Pulmonary artery endothelial cell (primary cell): ENCODE data around the gene RPRML. TPM values are rescaled to one million over a fixed set of nuclear protein-coding genes. Genes with fewer than 3 reads are reported as not detected.
A peak's percentile ranks its signal among the peaks of the same experiment; 100 is the strongest.

Experiments
- DNase-seq: peaks from one replicate; pipeline ENCODE4 v3.0.0-alpha.2; 2011; ENCODE audit warnings: low read depth, low spot score
- total RNA-seq: library from RNA; depleted of rRNA; stranded (reverse); fragments of >200 nt; gene quantifications from 2 replicates; pipeline ENCODE4 v1.2.3, GENCODE V29; 2014

RPRML gene
- total RNA-seq, 1 donor from 2014 or later: 0.07 TPM

DNA sequence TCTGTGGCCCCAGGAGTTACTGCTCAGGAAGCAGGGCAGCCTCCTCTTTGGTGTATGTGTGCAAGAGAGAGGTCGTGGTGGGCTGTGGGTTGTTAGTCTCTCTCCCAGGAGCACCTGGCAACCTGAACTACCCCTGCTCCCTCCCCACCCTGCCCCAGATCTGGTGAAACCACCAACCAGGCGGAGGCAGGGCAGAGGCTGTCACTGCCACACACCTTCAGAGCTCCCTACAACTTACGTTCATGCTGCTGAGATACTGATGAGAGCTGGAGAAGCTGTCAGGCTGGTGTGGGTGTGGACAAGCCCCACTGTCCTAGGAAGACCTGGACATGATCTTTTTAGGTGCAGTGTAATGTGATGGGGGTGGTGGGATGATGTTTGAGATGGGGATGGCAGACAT is 31.8 kb downstream of the RPRML start:
- no peak for DNase-seq

DNA sequence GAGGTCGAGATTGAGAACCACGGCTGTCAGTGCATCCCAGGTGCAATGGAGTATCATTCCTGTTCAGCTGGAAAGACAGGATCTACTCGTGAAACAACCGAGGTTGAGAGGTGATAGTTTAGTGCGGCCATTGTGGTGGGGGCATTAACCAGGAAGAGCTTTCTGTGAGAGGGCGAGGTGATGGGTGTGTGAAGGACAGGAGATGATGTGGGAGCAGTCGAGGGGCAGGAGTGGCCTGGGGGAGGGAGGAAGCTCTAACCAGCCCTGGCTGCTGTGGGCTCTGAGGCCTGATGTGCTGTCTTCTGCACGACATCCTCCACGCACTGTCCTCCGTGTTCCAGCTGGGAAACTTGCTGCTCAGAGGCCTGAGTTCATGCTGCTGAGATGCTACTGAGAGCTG is 34.1 kb downstream of the RPRML start:
- DNase-seq: no peak

DNA sequence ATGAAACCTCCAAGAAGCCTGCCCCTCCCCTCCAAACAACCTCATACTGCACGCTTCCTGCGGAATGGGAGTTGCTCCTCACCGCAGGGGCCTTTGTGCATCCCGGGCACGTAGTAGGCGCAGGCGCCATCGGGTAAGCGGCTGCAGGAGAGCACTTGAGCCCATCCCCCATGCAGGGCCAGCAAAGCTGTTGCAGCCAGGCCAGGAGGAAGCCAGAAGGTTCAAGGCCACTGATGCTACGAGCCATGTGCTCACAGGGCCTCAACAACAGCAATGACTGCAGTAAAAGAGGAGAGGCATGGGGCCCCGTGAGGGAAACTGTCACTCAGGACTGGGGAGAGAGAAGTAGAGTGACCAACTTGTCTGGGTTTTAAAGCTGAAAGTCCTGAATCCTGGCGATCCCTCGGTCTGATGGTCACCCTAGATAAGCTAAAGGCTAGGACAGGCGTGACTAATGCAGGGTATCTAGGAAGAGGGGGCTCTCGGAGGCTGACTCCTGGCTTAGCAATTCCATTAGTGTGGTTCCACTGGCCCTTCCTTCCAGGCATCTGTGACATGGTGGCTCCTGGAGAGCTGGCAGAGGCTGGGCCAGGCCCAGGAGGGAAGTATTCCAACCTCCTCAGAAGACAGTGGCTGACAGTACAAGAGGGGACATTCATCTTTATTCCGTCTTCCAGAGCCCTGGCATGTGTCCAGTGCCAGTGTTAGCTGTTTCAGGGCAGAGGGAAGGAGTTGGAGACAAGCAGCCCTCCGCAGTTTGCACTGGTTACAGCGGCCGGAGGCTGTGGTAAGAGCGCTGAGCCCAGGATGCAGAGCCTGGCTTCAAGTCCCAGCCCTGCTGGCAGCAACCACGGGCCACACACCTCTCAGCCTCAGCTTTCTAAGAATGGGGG is 35.3 kb downstream of the RPRML start:
- DNase-seq: no peak

DNA sequence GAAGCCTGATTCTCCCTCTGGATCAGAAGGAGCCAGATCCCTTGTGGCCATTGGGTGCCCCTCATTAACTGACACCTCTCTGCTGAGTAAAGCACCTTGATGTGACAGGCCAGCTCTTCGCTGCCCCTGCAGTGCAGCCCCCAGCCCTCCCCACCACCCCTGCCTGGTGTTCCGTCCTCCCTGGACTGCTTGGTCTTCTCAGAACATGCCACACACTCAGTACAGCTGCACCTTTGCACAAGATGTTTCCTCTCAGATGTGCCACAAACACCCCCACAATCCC is 35.9 kb downstream of the RPRML start:
- DNase-seq: no peak

- DNase-seq: peak; percentile 41
Observed at GRCh38 chr17:46942441-46943217, 36.4 kb downstream of the RPRML start.

- DNase-seq: peak; percentile 35
Observed at GRCh38 chr17:46940692-46941404, 38.2 kb downstream of the RPRML start.

DNA sequence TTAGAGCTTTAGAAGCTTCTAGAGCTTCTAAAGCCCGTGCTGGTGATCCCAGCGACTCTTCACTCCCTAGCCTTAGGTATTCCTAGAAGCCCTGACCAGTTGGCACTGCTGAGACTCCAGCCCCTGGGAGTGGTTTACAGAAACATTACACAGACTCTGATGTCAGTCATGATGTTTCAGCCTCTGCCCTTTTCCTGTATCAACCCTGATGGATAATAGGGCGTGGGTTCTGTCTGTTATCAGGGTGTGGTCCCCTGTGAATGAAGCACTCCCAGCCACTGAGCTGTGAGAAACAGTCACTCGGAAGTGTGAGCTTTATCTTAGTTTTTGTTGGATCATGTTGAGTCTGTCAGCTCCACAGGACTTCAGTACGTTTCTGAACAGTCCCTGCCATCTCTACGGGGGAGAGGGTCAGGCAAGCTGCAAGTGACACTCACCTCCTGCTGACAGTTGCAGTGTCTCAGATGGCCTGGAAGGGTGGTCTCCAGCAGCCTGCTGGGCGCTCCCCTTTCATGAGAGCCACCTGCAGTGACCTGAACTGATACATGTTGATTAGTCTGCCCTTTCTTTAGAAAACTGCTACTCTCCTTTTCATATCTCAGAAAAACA is 43.3 kb downstream of the RPRML start:
- no peak for DNase-seq

GRCh38 chr17:46931596-46931995 is 47.5 kb downstream of the RPRML start:
- no peak for DNase-seq

GRCh38 chr17:46930051-46930450 is 49.0 kb downstream of the RPRML start:
- DNase-seq: no peak

- peak; percentile 37 for DNase-seq
Observed at GRCh38 chr17:46929413-46929812, 49.6 kb downstream of the RPRML start.

GRCh38 chr17:46928467-46929261 is 50.4 kb downstream of the RPRML start:
- DNase-seq: no peak

Other genes with a start within 250 kb of the RPRML start
- 1.9 and 2.0 TPM in 2 replicates for gene WNT3, start 160.6 kb downstream of the RPRML start, total RNA-seq
- not detected in 2 replicates for gene WNT9B, start 127.7 kb downstream of the RPRML start, total RNA-seq
- gene GOSR2, start 56.1 kb downstream of the RPRML start, total RNA-seq: 57.5 and 58.4 TPM in 2 replicates
- gene CDC27, start 210.0 kb upstream of the RPRML start, total RNA-seq: 178 and 195 TPM in 2 replicates
- 0.33 and 0.81 TPM in 2 replicates for gene MYL4, start 230.1 kb upstream of the RPRML start, total RNA-seq